Astrocyte (in vitro differentiated cells and primary cell): ENCODE measurements around the gene RASGEF1C. TPM values are rescaled to one million over a fixed set of nuclear protein-coding genes. Genes with fewer than 3 reads are reported as not detected.

ENCODE experiments used
- DNase-seq: peaks from one replicate; pipeline ENCODE4 v3.0.0-alpha.2; 2010; ENCODE audit warnings: low read depth
- FAIRE-seq: peaks from 2 replicates; lab custom pipeline; 2011; peaks lifted over from hg19 to GRCh38; lab: Jason Lieb, UNC
- H2AFZ ChIP-seq: 2 replicates; pipeline ENCODE4 v1.6.0; 2012; ENCODE audit warnings: low read depth, low read length, inconsistent platforms
- H3K27ac ChIP-seq: 2 replicates; pipeline ENCODE4 v1.5.1; 2011; ENCODE audit warnings: low read depth, low read length, inconsistent platforms
- H3K27me3 ChIP-seq: 2 replicates; pipeline ENCODE4 v1.6.0; 2011; ENCODE audit warnings: low read length, inconsistent platforms; ENCODE audit not compliant: insufficient read depth
- H3K36me3 ChIP-seq: 2 replicates; pipeline ENCODE4 v1.5.1; 2011; ENCODE audit warnings: low read length, inconsistent platforms; ENCODE audit not compliant: insufficient read depth
- H3K4me1 ChIP-seq: 2 replicates; pipeline ENCODE4 v1.5.1; 2011; ENCODE audit warnings: low read length, inconsistent platforms; ENCODE audit not compliant: insufficient read depth
- H3K4me2 ChIP-seq: 2 replicates; pipeline ENCODE4 v1.6.0; 2012; ENCODE audit warnings: low read length, inconsistent platforms
- H3K4me3 ChIP-seq: 2 replicates; pipeline ENCODE4 v1.5.1; 2011; ENCODE audit warnings: low read depth, mild to moderate bottlenecking, low read length, inconsistent platforms; ENCODE audit not compliant: insufficient read depth
- H3K79me2 ChIP-seq: 2 replicates; pipeline ENCODE4 v1.6.0; 2012; ENCODE audit warnings: mild to moderate bottlenecking, low read length, inconsistent platforms; ENCODE audit not compliant: insufficient read depth
- H3K9ac ChIP-seq: 2 replicates; pipeline ENCODE4 v1.6.0; 2012; ENCODE audit warnings: mild to moderate bottlenecking, low read length, inconsistent platforms
- H3K9me3 ChIP-seq: 2 replicates; pipeline ENCODE4 v1.5.1; 2012; ENCODE audit warnings: low read depth, mild to moderate bottlenecking, low read length, inconsistent platforms; ENCODE audit not compliant: insufficient read depth
- H4K20me1 ChIP-seq: 2 replicates; pipeline ENCODE4 v1.6.0; 2012; ENCODE audit warnings: low read length, inconsistent platforms; ENCODE audit not compliant: insufficient read depth
- H3K27ac Mint-ChIP-seq: one replicate; pipeline ENCODE4 v1.8.0; 2021; ENCODE audit warnings: mild to moderate bottlenecking, mixed read lengths; ENCODE audit not compliant: unreplicated experiment
- H3K27me3 Mint-ChIP-seq: one replicate; pipeline ENCODE4 v1.8.0; 2021; ENCODE audit warnings: low read depth, mixed read lengths; ENCODE audit not compliant: unreplicated experiment
- H3K36me3 Mint-ChIP-seq: one replicate; pipeline ENCODE4 v1.8.0; 2021; ENCODE audit warnings: low read depth, mixed read lengths; ENCODE audit not compliant: unreplicated experiment
- H3K4me1 Mint-ChIP-seq: one replicate; pipeline ENCODE4 v1.8.0; 2021; ENCODE audit warnings: low read depth, mixed read lengths; ENCODE audit not compliant: unreplicated experiment
- H3K4me3 Mint-ChIP-seq: one replicate; pipeline ENCODE4 v1.8.0; 2021; ENCODE audit warnings: mild to moderate bottlenecking, moderate library complexity, mixed read lengths; ENCODE audit not compliant: unreplicated experiment
- H3K9me3 Mint-ChIP-seq: one replicate; pipeline ENCODE4 v1.8.0; 2021; ENCODE audit warnings: mild to moderate bottlenecking, mixed read lengths; ENCODE audit not compliant: unreplicated experiment
- CTCF ChIP-seq: IDR thresholded peaks from 2 replicates; pipeline ENCODE4 v1.5.1; 2011; ENCODE audit warnings: low read depth, mild to moderate bottlenecking, inconsistent platforms, low read length, moderate library complexity; ENCODE audit not compliant: insufficient read depth
- EZH2 ChIP-seq: IDR thresholded peaks from 2 replicates; pipeline ENCODE4 v1.6.1; 2012; ENCODE audit warnings: mild to moderate bottlenecking, low read length, inconsistent platforms; ENCODE audit not compliant: insufficient read depth
- total RNA-seq: library from RNA; stranded (reverse); gene quantifications from 2 replicates; pipeline ENCODE4 v1.2.1, GENCODE V29; 2021

RASGEF1C gene
- total RNA-seq, 1 donor from 2014 or later: 0.41 TPM

GRCh38 chr5:180128671-180129261 is 80.2 kb downstream of the RASGEF1C start:
- Histone ChIP-seq H3K4me1 (no peaks in the 10 kb centered on the region), H3K4me3 (no peak overlapping the region), H3K9ac (no peak overlapping the region), H3K27me3 (peaks cover 7% of the 10 kb centered on the region), H3K27ac (no peak overlapping the region), H3K9me3 (no peaks in the 10 kb centered on the region), H3K79me2 (no peaks in the 10 kb centered on the region), H3K36me3 (no peaks in the 10 kb centered on the region), H3K4me2 (no peak overlapping the region), H2AFZ (no peak overlapping the region), H4K20me1 (no peaks in the 10 kb centered on the region)
- FAIRE-seq (no peak), DNase-seq (no peak)
- H3K4me1 Mint-ChIP-seq: no peaks in the 10 kb centered on the region
- H3K27me3 Mint-ChIP-seq: peaks cover 51% of the 10 kb centered on the region
- TF ChIP-seq EZH2 (no peak), CTCF (no peak)
- H3K4me3 Mint-ChIP-seq: no peak overlapping the region
- no peaks in the 10 kb centered on the region for H3K9me3 Mint-ChIP-seq
- H3K27ac Mint-ChIP-seq: no peak overlapping the region
- no peaks in the 10 kb centered on the region for H3K36me3 Mint-ChIP-seq

- Histone ChIP-seq H3K27ac (no peak overlapping the region), H2AFZ (no peak overlapping the region), H3K9me3 (no peaks in the 10 kb centered on the region), H3K4me2 (no peak overlapping the region), H4K20me1 (no peaks in the 10 kb centered on the region), H3K36me3 (no peaks in the 10 kb centered on the region), H3K4me3 (no peak overlapping the region), H3K79me2 (no peaks in the 10 kb centered on the region), H3K4me1 (no peaks in the 10 kb centered on the region), H3K9ac (no peak overlapping the region), H3K27me3 (peaks cover 7% of the 10 kb centered on the region)
- H3K27me3 Mint-ChIP-seq: peaks cover 43% of the 10 kb centered on the region
- H3K27ac Mint-ChIP-seq: no peak overlapping the region
- no peaks in the 10 kb centered on the region for H3K9me3 Mint-ChIP-seq
- FAIRE-seq (no peak), DNase-seq (no peak)
- TF ChIP-seq EZH2 (no peak), CTCF (no peak)
- H3K4me1 Mint-ChIP-seq: no peaks in the 10 kb centered on the region
- H3K4me3 Mint-ChIP-seq: no peak overlapping the region
- no peaks in the 10 kb centered on the region for H3K36me3 Mint-ChIP-seq
These were observed 81.0 kb downstream of the RASGEF1C start for GRCh38 chr5:180127682-180128670.
